ACC112 (cell line): Measurements from ENCODE around the gene TBX20.

Source experiments
- H2AFZ ChIP-seq: fragments of 200-600 bp; sonication (generic); one replicate; pipeline ENCODE4 v1.6.0; 2017; ENCODE audit warnings: antibody characterized with exemption, low read length; ENCODE audit not compliant: unreplicated experiment
- H3K27ac ChIP-seq: fragments of 200-600 bp; sonication (generic); 2 replicates; pipeline ENCODE4 v1.5.1; 2014; ENCODE audit warnings: low read depth, mild to moderate bottlenecking, antibody characterized with exemption, low read length, moderate library complexity
- H3K27me3 ChIP-seq: fragments of 200-600 bp; sonication (generic); 2 replicates; pipeline ENCODE4 v1.6.1; 2014; ENCODE audit warnings: mild to moderate bottlenecking, antibody characterized with exemption, low read length, moderate library complexity, mixed read lengths; ENCODE audit not compliant: insufficient read depth
- H3K36me3 ChIP-seq: fragments of 200-600 bp; sonication (generic); 2 replicates; pipeline ENCODE4 v1.6.1; 2016; ENCODE audit warnings: mild to moderate bottlenecking, antibody characterized with exemption, low read length, moderate library complexity, mixed read lengths; ENCODE audit not compliant: insufficient read depth
- H3K4me1 ChIP-seq: fragments of 200-600 bp; sonication (generic); one replicate; pipeline ENCODE4 v1.6.1; 2016; ENCODE audit warnings: low read length, mixed read lengths; ENCODE audit not compliant: insufficient read depth, unreplicated experiment, control insufficient read depth
- H3K4me3 ChIP-seq: fragments of 200-600 bp; sonication (generic); 2 replicates; pipeline ENCODE4 v1.5.1; 2014; ENCODE audit warnings: mild to moderate bottlenecking, low read depth, low read length
- H3K79me2 ChIP-seq: fragments of 200-600 bp; sonication (generic); one replicate; pipeline ENCODE4 v1.6.0; 2016; ENCODE audit warnings: low read length; ENCODE audit not compliant: control insufficient read depth, unreplicated experiment, insufficient read depth

Gene TBX20

GRCh38 chr7:35261476-35262285 lies 7.8 kb upstream of the TBX20 start:
- Histone ChIP-seq H3K4me3 (no peak overlapping the region), H3K4me1 (no peaks in the 10 kb centered on the region), H3K27ac (no peak overlapping the region), H2AFZ (no peak overlapping the region), H3K79me2 (no peaks in the 10 kb centered on the region), H3K36me3 (no peaks in the 10 kb centered on the region), H3K27me3 (peaks cover 93% of the 10 kb centered on the region)

DNA sequence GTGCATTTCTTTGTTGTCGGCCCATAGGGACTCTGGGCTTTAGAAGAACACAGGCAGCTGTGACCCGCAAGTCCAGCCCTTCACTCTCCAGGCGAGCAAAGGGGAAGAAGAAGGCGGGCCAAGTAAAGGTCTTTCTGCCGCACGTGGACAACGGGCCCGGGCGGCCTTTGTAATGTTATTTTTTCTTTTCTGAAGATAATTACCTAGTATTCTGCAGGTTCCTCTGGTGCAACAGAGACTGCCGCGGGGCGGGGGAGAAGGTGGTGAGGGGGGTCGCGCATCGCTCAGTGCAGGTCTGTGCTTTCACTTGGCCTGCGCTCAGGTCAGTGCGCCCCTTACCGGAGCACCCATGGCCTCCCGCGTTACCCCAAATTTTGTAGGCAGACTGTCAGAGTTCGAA lies 7.1 kb upstream of the TBX20 start:
- peaks cover 97% of the 10 kb centered on the region for H3K27me3 ChIP-seq
- H2AFZ ChIP-seq, result no peak overlapping the region
- no peak overlapping the region for H3K4me3 ChIP-seq
- no peaks in the 10 kb centered on the region for H3K79me2 ChIP-seq
- H3K27ac ChIP-seq, result no peak overlapping the region
- H3K4me1 ChIP-seq, result no peaks in the 10 kb centered on the region
- H3K36me3 ChIP-seq, result no peaks in the 10 kb centered on the region

GRCh38 chr7:35260246-35260645 lies 6.3 kb upstream of the TBX20 start:
- no peaks in the 10 kb centered on the region for H3K36me3 ChIP-seq
- no peaks in the 10 kb centered on the region for H3K4me1 ChIP-seq
- no peak overlapping the region for H2AFZ ChIP-seq
- H3K4me3 ChIP-seq, result no peak overlapping the region
- H3K27me3 ChIP-seq, result peaks cover 97% of the 10 kb centered on the region
- no peaks in the 10 kb centered on the region for H3K79me2 ChIP-seq
- no peak overlapping the region for H3K27ac ChIP-seq

- Histone ChIP-seq H3K36me3 (no peaks in the 10 kb centered on the region), H3K27me3 (peaks cover 98% of the 10 kb centered on the region), H3K27ac (no peak overlapping the region), H3K4me3 (no peak overlapping the region), H2AFZ (no peak overlapping the region), H3K79me2 (no peaks in the 10 kb centered on the region), H3K4me1 (no peaks in the 10 kb centered on the region)
Observed at GRCh38 chr7:35259523-35259908, 5.6 kb upstream of the TBX20 start.

- no peaks in the 10 kb centered on the region for H3K4me1 ChIP-seq
- no peak overlapping the region for H2AFZ ChIP-seq
- no peaks in the 10 kb centered on the region for H3K79me2 ChIP-seq
- H3K27me3 ChIP-seq, result peaks cover 99% of the 10 kb centered on the region
- H3K4me3 ChIP-seq, result no peak overlapping the region
- no peak overlapping the region for H3K27ac ChIP-seq
- no peaks in the 10 kb centered on the region for H3K36me3 ChIP-seq
Observed at GRCh38 chr7:35258868-35259522, 5.1 kb upstream of the TBX20 start.

- H3K36me3 ChIP-seq, result no peaks in the 10 kb centered on the region
Observed at GRCh38 chr7:35258125-35258867, 4.4 kb upstream of the TBX20 start.

GRCh38 chr7:35257251-35258124 lies 3.6 kb upstream of the TBX20 start:
- no peaks in the 10 kb centered on the region for H3K79me2 ChIP-seq
- no peak overlapping the region for H2AFZ ChIP-seq
- no peaks in the 10 kb centered on the region for H3K36me3 ChIP-seq
- no peaks in the 10 kb centered on the region for H3K4me1 ChIP-seq
- H3K4me3 ChIP-seq, result no peak overlapping the region
- H3K27me3 ChIP-seq, result peaks cover 100% of the 10 kb centered on the region
- H3K27ac ChIP-seq, result no peak overlapping the region

More at GRCh38 chr7:35258125-35258867, 4.4 kb upstream of the TBX20 start:
- no peaks in the 10 kb centered on the region for H3K4me1 ChIP-seq
- no peak overlapping the region for H3K27ac ChIP-seq
- peaks cover 100% of the 10 kb centered on the region for H3K27me3 ChIP-seq
- no peak overlapping the region for H3K4me3 ChIP-seq
- no peaks in the 10 kb centered on the region for H3K79me2 ChIP-seq
- no peak overlapping the region for H2AFZ ChIP-seq

GRCh38 chr7:35256256-35257175 lies 2.6 kb upstream of the TBX20 start:
- no peak overlapping the region for H3K27ac ChIP-seq
- H3K36me3 ChIP-seq, result no peaks in the 10 kb centered on the region
- no peak overlapping the region for H3K4me3 ChIP-seq
- no peaks in the 10 kb centered on the region for H3K4me1 ChIP-seq
- H3K79me2 ChIP-seq, result no peaks in the 10 kb centered on the region
- H2AFZ ChIP-seq, result no peak overlapping the region
- peaks cover 100% of the 10 kb centered on the region for H3K27me3 ChIP-seq

- Histone ChIP-seq H3K4me1 (no peaks in the 10 kb centered on the region), H3K27ac (no peak overlapping the region), H3K36me3 (no peaks in the 10 kb centered on the region), H3K4me3 (no peak overlapping the region), H3K27me3 (peaks cover 100% of the 10 kb centered on the region), H2AFZ (no peak overlapping the region), H3K79me2 (no peaks in the 10 kb centered on the region)
Observed at GRCh38 chr7:35255443-35256255, 1.7 kb upstream of the TBX20 start.
